HG03521 (cell line): ENCODE data around the gene INPP5J.
"Not testable (repeated sequence)": the region's sequence is repeated elsewhere in the genome, so short reads cannot be mapped to it uniquely, and the experiment has no call there.

ENCODE experiments used
- ATAC-seq: cut with Tn5 transposase; IDR thresholded peaks from one replicate; pipeline ENCODE4 v1.9.1; 2021; ENCODE audit warnings: mild to moderate bottlenecking, moderate library complexity; ENCODE audit not compliant: unreplicated experiment

The INPP5J gene

DNA sequence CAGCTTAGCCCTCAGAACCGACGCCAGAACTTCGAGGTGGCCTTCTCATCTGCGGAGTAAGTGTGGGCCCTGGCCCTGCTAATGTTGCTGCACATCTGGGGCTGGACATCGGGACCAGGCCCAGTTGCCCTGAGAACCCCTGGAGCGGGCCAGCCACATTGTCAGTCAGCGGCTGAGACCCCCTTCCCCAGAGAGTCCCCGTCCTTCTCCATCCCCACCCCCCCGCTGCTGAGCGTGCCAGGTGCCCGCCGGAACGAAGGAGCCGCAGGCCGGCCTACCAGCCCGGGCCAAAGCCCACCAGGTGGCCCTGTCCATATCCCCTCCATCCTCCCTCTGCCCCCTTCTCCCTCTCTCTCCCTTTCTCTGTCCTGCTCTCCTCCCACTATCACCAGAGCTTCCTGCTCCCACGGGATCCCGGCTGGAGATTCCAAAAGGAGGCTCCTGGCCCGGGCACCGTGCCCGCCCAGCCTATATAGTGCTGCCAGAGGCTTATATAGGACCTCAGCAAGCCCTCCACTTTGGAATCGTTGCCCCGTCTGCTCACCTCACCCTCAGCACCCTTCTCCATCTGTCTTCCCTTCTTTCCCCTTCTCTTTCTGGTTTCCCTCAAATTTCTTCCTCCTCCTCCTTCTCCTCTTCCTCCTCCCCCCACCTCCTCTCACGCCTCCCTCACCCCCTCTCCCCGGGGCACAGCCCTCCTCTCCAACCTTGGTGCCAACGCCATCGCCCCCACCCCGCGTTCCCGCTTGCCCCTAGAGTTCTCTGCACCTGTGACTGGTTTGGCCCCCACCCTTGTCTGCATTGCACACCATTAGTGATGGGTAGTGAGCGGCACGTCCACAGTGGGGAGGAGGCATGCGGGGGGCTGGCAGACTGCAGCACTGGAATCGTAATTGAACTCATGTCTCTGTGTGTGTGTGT lies 22.7 kb upstream of the INPP5J start:
- ATAC-seq = no peak

DNA sequence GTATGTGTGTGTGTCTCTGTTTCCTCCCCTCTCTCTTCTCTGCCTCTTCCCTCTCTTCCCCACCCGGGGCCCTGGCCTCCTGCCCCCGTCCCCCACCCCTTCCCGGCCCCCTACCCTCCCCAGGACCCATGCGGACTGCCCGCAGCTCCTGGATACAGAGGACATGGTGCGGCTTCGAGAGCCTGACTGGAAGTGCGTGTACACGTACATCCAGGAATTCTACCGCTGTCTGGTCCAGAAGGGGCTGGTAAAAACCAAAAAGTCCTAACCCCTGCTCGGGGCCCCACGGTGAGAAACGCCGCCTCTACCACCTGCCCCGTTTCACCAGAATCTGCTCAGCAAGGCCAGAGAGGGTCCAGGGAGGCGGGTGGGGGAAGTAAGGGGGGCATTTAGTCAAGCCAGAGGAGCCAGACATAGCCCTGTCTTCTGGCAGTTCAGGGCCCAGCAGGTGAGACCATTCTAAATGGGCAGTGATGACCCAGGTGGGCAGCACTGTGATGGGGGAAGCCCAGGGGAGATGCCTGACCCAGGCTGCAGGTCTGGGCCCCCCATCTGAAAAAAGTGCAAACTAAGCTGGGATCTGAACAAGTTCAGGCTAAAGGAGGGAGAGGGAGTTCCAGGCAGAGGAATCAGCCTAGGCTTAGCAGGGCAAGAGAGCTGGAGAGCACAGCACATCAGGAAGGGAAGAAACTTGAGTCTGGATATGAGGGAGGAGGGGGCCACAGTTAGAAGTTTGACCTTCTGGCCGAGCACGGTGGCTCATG lies 21.8 kb upstream of the INPP5J start:
- no peak for ATAC-seq

DNA sequence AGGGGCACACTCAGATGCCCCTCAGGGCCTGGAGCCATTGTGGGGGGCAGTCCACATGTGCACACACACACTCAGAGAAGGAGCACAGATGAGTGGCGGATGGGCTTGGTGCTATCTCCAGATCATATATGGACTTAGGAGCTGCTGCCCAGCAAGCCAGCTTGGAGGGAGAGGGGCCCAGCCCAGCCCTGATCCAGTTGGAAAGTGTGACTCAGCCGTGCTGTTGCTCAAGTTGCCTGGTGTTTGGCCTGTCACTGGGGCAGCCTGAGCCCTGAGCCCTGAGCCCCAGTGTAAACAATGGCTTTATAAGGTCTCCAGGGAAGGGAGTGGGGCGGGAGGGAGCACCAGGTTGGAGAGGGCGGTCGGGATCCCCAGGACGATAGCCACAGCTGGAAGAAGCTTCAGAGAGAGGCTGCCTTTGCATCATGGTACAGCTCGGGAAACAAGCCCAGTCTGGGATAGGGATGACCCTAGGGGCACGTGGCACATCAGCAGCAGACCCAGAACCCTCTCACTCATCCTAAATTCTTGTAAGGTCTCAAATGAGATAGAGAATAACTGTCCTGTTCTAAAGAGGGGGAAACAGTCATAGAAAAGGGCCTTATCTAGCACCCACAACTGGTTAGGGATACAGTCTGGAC lies 20.2 kb upstream of the INPP5J start:
- no peak for ATAC-seq

DNA sequence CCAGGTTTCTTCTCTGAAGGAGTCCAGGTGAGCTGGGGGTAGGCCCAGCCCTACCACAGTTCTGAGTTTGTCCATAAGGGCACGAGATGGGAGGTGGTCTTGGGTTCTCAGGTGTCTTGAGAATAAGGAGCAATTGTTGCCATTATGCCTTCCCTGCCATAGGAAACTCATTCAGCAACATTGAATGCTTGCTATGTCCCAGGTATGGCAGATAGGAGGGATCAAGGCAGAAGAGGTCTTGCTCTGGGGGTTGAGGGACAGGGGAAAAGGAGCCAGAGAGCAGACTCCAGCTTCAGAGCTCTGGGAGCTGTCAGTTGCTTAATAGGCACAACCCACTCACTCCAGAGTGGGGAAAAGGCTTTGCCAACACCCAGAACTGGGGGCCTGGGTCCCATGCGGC lies 19.7 kb upstream of the INPP5J start:
- ATAC-seq = no peak

DNA sequence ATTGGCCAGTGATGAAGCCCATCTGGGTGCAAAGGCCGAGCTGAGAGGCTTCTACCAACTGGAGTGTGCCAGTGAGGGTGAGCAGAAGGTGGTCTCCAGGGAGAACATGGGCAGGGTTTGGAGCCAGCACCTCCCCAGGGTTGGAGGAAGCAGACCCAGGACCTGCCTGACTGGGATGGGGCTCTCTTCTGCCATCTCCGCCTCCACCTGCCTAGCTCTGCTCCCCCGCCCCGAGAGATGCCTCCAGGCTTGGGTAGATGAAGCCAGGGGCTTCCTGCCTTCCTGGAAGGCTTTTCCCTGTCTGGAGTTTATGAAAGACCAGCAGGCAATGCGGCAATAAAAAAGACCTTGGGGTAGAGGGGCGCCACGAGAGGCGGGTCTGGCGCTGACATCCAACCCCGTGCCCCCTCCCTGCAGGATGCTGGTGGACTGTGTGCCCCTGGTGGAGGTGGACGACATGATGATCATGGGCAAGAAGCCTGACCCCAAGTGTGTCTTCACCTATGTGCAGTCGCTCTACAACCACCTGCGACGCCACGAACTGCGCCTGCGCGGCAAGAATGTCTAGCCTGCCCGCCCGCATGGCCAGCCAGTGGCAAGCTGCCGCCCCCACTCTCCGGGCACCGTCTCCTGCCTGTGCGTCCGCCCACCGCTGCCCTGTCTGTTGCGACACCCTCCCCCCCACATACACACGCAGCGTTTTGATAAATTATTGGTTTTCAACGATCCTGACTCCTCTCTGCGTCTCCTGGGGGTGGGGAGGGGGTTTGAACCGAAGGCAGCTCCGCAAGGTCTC lies 18.7 kb upstream of the INPP5J start:
- no peak for ATAC-seq

DNA sequence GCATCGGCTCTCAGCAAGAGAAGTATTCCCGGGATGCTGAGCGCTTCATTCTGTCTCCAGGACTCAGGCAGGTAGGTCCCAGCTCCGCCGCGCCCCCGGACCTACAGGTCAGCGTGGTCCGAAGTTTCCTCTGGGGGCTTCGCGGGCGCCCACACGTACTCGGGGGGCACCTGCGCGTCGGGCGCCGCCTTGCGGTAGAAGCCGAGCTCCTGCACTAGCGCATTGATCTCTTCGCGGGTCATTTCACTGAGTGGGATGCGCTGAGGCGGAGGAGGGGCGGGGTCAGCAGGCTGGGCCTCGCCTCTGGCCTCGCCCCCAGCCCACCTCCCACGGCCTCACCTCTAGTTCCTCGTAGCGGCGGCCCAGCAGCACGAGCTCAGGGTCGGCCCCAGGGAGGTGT lies 17.9 kb upstream of the INPP5J start:
- no peak for ATAC-seq

DNA sequence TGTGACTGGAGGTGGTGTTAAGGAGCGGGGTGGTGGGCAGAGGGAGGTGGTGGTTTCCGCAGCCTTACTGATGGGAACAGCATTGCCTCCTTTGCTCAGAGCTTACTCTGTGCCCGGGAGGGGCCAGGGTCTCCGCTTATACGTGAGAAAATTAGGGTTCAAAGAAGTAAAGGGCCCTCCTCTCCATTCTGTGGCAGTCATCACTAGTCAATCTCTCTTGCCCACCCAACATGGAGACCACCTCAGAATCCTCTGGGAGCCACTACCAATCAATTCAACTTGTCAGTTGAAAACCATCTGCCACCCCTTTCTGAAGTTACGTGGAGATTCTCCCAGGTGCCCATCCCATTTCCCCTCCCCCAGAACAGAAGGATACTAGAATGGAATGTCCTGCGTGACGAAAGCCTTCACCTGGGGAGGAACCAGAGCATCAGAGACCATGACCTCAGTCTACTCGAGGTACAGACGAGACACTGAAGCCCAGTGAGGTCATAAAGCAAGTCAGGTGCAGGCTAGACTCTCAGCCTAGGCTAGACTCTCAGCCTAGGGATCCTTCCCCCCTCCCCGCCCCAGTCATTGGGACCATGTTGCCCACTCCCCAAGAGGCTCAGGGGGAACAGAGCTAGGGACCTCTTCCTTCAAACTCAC lies 17.4 kb upstream of the INPP5J start:
- ATAC-seq = no peak

DNA sequence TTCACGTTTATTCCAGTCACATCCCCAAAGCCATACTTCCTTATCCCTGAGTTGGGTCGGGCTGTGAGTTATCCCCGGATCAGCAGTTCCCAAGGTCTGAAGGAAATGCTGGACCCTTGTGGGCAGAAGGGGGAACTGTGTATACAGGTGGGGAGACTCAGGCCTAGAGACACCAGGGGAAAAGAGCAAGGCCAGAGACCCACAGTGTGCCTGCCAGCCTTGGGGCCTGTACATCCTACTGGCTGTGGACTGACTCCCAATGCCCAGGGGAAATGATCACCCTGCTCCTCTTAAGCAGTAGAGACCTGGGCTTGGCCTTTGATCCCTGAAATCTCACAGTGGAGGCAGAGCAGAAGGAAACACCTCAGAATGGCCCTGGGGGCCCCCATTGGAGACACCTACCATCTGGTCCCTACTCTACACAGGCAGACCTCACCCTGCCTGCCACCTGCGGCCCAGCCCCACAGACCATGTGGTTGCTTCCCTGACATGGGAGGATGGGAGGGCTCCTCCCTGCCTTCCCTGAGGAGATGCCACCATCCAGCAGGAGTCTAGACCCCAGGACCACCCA lies 16.7 kb upstream of the INPP5J start:
- ATAC-seq = no peak

DNA sequence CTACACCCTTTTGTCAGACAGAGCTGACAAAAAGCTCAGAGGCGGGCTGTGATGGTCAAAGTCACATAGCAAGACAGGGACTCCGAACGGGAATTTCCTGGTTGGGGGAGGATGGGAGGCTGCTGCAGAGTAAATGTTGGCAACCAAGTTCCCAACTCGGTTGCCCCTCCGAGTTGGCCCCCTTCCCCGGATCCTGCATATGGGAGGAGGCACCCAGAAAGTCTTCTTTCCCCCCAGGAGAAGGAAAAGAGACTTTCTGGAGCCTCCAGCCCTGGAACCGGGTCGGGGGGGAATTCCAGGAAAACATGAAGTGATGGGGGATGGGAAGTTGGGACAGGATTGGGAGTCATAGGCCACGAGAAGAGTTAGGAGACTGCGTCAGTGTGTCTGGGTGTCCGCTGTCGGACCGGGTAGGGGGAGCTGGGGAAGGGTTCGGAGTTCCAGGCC lies 16.0 kb upstream of the INPP5J start:
- ATAC-seq = no peak

DNA sequence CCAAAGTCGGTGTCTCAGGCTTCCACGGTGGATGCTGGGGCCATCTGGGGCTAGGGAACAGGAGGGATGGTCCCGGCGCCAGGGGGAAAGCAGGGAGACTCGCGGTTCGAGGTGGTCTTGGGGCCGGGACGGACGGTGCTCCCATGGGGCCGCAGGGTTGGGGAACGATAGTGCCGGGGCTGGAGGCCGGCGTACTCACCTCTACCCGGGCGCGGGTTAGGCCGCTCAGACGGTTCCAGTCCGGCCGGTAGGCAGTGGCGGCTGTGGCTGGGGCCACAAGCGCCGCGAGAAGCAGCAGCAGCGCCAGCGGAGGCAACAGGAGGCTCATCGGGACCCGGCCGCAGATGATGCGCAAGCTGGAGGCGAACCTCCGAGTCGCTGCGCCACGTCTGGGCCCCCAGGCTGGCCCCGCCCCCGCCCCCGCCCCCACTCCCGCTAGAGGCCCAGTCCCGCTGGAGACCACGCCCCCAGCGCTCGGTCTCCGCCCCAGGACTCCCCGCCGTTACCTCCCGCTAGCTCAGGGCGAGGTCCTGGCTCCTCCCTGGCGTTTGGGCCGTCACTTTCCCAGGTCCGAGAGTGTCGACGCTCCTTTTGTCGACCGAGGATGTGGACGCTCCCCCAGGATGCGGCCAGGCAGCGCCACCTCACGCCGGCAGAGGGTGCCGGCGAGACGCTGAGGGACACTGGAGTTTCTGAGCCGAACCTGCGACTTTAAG lies 15.4 kb upstream of the INPP5J start, which contains the start of gene SELENOM:
SELENOM (minus strand) TSS at position 391 of the 716 bp plus-strand sequence; CDS start at position 328, 63 bp downstream.
- peak; percentile 81 for ATAC-seq

DNA sequence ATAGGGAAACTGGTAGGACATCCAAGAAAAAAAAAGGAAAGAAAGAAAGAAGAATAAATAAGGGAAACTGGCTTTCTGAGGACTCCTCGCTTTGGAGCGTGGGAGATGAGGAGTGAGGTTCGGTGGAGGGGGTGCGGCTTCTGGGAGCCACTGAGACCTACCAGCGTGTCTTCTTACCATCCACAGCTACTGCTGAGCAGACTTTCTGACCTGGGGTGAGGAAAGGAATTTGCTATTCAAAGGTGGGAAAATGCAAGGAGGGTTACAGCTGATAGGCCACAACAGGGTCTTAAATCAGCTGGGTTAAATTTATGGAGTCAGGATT lies 14.9 kb upstream of the INPP5J start:
- peak; percentile 18 for ATAC-seq

DNA sequence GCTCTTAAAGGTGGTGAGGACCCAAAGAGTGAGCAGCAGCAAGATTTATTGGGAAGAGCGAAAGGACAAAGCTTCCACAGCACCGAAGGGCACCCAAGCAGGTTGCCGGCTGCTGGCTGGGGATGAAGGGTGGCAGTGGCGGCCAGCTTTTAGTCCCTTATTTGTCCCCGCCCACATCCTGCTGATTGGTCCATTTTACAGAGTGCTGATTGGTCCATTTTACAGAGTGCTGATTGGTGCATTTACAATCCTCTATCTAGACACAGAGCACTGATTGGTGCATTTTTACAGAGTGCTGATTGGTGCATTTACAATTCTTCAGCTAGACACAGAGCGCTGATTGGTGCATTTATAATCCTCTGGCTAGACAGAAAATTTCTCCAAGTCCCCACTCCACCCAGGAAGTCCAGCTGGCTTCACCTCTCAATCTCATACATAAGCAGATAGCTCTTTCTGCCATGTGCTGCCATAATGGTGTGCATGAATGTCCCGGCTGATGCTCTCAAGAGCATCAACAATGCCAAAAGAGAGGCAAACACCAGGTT lies 10.1 kb upstream of the INPP5J start:
- not testable (repeated sequence) for ATAC-seq

DNA sequence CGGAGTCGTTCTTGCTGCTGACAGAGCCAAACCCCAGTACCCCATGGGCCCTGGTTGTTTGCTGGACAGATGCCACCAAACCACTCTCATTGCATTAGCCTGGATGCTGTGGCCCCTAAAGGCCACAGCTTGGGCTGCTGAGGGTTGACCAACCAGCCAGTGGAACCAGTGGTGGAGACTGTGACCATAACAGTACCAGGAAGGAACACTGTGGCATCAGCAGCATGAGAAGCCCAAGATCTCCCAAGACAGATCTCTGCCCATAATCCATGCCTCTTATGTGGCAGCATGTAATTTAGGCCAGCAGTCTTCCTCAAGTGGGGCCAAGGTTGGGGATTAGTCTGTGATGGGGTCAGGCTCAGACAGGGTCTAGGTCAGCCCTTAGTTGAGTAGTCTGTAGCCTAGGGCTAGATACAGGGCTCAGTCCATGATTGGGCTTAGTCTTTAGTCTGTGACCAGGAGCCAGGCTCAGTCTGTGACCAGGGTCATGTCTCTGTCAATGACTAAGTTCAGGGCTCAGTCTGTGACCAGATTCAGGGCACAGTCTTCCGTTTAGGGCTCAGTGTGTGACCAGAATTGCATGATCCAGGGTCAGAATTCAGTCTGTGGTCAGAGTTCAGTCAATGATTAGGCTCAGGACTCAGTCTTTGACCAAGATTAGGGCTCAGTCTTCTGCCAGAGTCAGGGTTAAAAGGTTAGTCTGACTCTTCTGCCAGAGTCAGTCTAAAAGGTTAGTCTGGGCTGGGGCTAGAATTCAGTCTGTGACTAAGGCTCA lies 4.5 kb upstream of the INPP5J start:
- no peak for ATAC-seq

DNA sequence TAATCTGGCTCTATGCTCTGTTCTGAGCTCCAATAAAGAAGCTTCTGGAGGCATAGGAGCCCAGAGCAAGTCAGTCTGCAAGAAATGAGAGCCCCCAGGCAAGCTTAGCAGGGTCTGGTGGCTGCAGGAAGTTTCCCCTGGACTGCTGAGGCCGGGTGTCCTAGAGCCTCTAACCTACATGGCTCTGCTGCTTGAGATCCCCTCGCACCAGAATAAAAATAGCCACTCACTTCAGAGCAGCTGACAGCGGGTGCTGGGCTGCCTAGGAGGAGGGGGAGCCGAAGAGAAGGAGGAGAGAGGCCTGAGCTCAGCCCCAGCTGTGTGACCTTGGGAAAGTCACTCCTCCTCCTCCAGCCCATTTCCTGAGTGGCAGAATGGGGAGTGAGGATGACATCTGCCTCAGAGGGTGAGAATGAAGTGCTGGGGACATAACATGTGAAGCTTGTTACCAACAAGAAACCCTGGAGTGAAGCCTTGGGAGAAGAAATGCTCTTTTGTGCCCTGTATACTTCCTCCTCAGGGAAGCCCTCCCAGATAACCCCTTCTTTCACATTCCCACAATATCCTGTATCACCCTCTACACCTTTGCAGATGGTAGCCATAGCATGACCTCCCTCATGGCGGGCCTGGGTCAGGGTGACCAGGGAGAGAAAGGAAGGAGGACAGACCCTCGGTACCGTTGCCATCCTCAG lies 3.6 kb upstream of the INPP5J start:
- ATAC-seq = no peak

DNA sequence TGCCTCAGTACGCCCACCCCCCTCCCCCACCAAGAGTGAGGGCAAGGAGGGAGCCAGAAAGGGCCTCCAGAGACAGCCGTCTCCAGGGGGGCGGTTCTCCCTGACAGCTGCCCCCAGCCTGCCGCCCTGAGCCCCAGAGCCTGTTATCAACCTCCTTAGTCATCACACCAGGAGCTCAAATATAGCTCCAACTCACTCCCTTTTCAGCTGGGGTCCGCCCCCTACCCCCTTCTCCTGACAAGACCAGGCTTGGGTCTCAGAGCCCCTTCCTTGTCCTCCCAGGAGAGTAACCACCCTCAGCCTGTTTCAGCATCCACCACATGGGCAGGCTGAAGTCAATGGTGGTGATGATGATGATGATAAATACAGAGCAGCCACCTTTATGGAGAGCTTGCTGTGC lies 2.5 kb upstream of the INPP5J start:
- no peak for ATAC-seq

DNA sequence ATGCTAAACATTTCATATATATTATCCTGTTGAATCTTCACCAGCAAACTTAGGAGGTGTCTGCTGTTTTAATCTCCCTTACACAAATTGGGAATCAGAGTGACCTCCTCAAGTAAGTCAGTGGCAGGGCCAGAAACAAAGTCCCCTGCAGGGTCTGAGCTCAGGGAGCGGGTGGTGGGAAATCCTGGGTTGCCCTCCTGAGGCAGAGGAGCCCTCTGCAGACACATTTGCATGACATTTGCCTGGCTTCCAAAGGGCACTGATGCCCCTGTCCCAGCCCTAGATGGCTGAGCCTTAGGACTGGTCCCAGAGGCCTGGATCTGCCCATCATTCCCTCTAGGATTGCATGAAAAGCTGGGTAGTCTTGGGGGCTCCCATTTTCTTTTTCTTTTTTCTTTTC lies 2.1 kb upstream of the INPP5J start:
- ATAC-seq = no peak

DNA sequence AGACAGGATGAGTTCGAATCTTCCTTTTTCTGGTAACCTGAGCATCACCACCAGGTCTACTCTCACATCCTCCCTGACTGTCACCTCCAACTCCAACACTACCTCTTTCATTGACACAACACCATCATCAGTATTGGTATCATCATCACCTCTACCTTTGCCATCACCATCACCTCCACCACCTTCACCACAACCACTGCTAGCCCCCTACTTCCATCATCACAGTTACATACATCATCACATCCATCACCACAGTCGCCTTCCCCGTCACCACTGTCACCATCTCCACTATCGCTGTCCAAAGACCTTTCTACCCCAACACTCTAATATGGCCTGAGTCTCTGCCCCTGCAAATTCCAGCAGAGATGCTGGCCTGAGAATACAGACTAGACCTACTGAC lies 1.4 kb upstream of the INPP5J start:
- ATAC-seq = no peak

DNA sequence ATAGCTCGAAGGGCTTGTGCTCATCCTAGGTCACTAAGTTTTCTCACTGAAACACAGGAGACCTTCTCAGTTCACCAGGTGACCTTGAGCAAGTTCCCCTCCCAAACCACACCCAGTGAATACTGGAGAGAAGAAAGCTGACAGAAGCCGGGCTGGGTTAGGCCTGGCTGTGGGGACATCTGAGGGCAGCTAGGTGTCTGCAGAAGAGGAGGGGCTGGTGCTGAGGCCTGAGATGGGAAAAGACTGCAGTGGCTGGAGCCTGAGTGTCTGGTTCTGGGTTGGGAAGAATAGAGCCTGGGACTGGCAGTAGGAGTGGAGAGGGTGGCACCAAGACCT lies 602 bp upstream of the INPP5J start:
- no peak for ATAC-seq
